Anterior cingulate cortex (tissue), 58 donors: ENCODE results near the gene PFKP.

ENCODE experiments used
- DNase-seq, 58 donors: peaks; one replicate each; lab custom pipeline; 2025; lab: John Stamatoyannopoulos, UW

PFKP gene

DNA sequence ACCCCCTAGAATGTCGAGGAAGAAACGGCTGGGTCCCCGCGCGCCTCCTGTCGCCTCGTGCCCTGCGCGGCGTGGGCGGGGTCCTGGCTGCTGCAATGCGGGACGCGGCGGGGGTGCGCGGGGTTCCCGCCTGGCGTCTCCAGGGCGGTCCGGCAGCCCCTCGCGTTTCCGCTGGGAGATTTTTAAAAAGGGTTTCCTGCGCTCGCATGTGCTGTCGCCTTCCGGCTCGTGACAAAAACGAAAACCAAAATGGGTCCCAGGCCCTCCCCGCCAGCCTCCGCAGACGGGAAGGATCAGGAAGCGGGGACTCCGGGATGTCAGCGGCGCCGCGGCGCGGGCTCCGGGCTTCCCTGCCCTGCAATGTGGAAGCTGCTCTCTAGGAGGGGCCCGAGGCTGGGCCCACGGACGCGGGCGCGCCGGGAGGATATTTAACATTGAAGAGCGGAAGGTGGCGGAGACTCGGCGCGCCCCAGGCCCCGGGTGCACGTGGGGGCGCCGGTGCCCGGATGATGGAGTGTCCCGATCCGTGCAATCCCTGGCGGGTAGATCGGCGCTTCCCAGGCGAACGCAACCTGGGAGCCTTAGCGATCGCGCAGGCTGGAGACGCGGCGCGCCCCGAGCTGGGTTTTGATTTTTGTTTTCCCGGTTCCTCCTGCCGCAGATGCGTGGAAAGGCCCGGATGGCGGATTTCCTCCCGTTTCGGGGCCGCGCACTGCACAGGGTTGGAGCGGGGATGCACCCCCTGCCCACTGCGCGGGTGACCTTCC is 1.0 kb downstream of the PFKP start:
- peak in 46 of 58 donors; percentile 21 to 86 (median 58) for DNase-seq

- peak in 19 of 58 donors; percentile 18 to 70 (median 48) for DNase-seq
These were observed 1.8 kb downstream of the PFKP start for GRCh38 chr10:3068968-3069737.

DNA sequence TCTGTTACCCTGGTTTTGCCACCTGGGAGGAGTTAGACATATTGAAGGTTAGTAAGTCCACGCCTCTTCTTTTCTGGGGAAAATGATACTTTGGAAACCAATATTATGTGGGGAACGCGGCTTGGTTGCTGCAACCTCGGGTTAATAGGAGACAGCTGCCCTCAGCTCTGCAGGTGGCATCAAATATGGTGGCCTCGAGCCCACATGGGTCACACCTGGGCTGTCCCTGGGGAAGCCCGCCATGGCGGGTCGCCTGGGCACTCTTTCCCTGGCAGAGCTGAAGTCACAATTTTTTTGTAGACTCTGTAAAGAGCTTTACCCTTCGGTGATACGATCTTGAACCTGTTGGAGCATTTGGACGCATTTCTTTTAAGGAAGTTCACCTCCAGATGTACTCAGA is 2.5 kb downstream of the PFKP start:
- DNase-seq, result no peak

GRCh38 chr10:3071405-3072198 is 4.3 kb downstream of the PFKP start:
- DNase-seq, result no peak

DNA sequence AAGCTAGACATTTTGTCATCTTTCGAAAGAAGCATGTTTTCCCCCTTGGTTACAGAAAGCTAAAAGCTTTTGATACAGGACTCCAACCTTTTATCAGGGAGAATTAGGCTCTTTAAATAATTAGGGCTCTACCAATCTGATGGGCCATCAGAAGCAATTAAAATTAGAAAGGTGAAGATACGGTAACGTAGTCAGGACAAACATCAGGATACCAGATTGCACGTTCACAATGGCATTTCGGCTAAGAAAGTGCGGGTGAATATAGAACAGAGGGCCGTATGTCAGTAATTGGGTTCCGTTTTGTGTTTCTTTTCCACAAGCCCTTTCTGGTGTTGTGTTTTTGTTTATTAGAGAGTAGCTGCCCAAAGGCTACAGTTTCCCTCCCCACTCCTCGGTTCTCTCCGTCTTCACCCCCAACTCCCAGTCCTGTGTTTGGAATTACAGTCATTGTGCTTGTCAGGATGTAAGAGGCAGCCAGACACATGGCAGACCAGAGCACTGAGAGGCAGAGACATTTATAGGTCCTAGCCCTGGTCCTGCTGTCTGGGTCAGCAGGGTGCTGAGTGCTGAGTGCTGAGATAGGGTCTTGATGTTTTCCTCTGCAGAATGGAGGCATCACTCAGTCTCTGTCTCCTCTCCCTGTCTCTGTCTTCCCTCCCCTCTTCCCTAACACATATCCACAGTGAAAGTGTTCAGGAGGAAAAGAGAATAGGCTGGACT is 5.5 kb downstream of the PFKP start:
- no peak for DNase-seq

DNA sequence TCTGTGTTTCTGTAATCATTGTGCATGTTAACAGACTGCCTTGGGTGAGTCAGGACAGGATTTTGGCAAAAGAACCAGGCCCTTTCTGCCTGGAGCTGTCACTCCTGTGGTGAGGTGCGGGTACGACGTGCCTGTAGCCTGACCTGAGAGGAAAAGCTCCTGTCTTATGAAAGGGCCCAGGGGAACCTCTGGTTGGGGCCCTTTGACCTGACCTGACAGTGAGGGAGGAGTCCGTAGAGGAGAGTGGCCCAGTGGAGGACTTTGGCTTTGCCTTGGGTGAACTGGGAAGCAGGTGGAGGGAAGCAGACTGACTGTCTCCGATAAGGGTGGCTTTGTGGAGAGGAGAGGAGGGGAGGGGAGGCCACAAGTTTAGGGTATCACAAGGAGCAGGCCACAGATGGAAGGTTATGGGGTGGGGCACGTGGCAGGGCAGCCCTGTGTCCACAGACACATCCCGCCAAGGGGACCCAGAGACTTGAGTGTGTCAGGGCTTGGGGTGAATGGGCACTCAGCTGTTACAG is 6.9 kb downstream of the PFKP start:
- DNase-seq, result no peak

DNA sequence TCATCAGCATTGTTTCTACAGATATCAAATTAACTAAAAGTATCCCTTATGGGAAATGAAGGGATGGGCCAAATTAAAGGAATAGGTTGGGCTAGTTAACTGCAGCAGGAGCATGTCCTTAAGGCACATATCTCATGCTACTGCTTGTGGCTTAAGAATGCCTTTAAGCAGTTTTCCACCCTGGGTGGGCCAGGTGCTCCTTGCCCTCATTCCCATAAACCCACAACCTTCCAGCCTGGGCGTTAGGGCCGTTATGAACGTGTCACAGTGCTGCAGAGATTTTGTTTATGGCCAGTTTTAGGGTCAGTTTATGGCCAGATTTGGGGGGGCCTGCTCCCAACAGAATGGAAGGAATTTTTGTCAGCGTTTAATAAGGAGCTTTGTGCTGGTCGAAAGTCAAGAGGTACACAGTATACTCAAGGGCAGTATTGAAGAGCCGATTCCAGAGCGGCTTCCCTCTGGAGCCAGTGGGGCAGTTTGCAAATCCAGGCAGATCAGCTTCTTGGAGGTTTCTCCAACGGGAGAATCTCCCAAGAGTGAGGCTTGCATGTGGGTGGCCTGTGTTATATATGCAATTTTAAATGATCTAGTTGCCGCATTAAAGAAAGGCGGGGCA is 7.7 kb downstream of the PFKP start:
- DNase-seq, result no peak

DNA sequence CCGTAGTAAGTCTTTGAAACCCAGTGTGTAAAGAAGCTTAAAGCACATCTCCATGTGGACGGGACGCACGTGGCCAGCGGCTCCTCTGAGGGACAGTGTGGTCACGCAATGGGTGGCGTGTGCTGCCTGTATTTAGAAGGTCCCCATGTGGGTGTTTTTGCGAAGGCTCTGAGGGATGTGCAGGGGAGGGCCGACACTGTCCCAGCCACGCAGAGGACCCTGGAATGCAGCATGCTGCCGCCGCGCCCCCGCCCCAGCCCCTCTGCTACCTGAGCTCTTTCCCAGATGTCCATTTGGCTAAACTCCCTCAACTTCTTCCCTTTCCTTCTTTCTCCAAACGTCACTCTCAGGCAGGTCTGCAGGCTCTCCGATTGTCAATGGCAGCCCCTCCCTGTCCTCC is 8.8 kb downstream of the PFKP start:
- DNase-seq, result no peak

DNA sequence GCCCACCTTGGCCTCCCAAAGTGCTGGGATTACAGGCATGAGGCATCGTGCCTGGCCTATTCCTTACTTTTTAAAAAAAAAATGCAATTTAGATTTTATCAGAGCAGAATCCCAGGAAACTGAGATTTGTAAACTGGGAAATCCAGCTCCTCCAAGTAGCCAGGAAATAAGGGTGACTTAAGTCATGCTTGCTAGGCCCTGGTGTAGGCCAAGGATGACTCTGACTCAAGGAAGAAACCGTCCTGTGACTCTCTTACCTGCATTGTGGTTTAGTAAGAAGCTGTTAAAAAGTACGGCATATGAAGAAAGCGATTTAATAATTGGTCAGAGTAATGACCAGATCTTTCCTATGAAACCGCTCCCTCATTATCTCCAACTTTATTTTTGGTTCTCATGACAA is 10.2 kb downstream of the PFKP start:
- no peak for DNase-seq

DNA sequence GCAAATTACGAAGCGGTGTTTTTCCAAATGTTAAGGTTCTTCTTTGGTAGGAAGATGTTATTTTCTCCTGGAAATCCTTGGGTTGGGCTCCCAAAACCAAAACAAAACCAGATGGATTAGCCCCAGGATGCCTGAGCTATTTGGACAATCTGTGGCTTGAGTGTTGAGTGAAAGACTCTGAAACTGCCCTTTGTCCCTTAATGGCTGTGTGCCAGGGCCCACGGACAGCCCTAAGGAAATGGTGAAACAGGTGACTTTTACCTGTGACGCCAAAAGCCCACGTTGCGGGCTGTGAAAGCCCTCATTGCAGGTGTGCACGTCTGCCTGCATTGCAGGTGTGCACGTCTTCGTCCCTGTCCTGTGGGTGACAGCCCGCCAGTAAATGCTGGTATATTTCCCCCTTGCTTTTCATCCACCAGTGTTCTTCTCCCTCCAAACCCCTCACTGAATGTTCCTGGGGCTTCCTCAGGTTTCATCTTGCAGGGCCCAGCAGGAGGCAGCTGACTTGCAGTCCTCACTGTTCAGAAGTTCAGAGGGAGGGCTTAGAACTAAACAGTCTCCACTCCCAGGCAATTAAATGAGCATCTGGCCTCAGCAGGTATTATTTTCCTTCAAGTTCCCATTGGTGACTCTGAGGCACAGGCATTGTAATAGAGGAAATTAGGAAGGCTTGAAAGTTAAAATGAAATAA is 10.7 kb downstream of the PFKP start:
- DNase-seq, result no peak

GRCh38 chr10:3081383-3081981 is 14.1 kb downstream of the PFKP start:
- no peak for DNase-seq

DNA sequence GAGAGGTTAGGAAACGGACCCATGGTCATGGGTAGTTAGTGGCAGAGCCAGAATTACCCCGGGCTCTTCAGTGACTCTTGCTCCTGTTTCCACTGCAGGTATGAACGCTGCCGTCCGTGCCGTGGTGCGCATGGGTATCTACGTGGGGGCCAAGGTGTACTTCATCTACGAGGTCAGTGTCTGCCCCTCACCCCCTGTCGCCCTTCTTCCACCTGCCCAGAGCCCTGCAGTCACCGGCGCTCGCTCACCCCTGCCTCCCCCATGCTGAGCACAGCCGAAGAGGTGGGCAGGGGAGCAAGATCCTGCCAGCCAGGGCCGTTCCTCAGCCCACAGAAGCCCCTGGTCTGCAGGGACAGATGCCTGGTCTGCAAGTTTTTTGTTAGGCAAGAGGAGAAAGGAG is 14.9 kb downstream of the PFKP start:
- DNase-seq, result no peak

DNA sequence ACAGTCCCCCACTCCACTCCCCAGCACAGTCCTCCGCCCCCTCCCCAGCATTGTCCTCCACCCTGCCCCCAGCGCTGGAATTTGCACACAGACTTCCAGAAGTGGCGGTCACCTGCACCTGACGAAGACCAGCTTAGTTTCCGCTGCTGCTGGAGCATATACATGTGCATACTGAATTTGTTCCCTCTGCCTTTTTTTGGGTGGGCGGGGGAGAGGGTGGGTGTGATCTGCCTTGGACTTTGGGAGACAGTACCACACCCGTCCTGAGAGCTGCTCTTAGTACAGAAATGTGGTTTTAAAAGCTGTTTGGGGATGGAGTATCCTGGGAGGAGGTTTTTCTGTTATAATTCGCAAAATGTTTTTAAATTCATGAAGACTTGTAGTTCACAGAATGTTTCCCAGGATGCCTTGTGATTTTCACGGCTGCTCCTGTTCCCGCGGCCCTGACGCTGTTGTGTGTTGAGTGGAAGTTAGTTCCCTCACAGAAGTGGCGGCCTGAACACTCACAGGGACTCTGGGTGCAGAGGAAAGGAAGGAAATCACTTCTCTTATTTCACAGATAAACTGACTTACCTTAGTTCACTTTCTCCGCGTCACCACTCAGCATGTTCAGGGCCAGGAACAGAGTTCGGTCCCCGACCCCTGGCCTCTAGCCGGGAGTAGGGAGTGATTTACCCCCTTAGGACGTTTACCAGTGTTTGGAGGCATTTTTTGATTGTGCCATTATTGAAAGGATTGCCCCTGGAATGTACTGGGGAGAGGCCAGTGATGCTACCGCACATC is 18.6 kb downstream of the PFKP start:
- no peak for DNase-seq

DNA sequence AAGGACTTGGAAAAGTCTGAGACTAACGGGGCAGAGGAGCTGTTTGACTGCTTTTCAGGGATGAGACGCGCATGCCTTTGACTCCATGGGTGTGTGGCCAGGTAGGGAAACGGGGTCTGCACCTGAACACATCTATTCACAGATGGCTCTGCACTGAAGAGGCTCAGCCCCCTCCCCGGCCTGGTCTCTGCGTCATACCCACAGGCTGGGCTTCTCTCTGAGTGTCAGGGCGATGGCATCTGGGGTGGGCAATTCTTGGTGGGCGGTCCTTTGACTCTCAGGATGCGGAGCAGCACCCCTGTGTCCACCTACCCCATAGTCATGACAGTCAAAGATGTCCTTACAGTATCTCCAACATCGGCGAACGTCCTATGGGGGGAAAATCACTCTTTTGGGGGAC is 23.0 kb downstream of the PFKP start:
- no peak for DNase-seq

DNA sequence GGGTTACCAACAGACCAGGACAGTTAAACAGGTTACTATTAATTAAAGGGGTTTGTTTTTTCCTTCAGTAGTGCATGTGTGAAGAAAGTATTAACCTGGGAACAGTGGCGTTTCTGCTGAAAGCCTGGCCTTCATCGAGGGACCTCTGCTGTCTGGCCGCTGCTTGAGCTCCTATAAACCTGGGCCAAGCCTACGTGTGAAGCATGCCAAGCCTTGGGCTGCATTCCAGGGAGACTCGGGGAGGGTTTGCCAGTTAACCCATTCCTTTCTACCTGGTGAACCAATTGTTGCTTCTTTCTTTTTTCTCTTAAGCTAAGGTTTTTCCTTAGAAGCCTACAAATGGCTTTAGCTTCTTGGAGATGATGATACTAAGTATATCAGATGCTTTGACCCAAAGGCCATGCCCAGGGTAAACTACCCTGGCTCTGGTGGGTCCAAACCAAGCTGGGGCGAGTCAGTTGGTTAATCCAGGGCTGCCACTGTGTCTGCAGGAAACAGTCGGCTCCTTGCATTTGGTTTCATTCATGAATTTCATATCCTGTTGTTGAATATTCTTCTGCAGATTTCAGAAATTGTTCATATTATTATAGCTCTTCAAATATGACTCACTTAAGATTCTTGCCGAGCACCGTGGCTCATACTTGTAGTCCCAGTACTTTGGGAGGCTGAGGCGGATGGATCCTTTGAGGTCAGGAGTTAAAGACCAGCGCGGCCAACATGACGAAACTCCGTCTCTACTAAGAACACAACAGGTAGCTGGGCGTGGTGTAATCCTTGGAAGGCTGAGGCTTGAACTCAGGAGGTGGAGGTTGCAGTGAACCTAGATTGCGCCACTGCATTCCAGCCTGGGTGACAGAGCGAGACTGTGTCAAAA is 23.8 kb downstream of the PFKP start:
- peak in 38 of 58 donors; percentile 13 to 81 (median 44) for DNase-seq

DNA sequence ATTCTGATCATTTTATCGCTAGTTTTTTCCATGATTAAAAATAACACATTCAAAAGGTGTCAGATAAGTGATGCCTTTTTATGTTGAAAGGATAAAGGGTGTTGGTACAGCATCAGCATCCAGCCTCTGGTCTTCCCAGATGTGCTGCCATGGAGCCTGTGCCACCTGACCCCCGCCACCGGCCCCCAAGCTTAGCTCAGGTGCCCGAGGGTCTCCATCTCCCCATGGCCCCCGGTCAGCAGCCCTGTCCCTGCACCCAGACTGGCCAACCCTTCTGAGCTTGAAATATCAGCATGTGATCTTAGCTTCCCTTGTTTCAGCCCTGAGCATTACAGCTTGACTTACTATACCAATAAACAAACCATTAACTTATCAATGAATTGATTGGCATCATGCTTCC is 24.6 kb downstream of the PFKP start:
- DNase-seq, result no peak

- DNase-seq, result no peak
These were observed 26.6 kb downstream of the PFKP start for GRCh38 chr10:3093996-3094395.
